NCI-H446 (cell line): Measurements from ENCODE around the gene GSDME.

Experiments
- DNase-seq, 2 experiments: peaks; one replicate each; lab custom pipeline; 2025; lab: John Stamatoyannopoulos, UW

The GSDME gene

GRCh38 chr7:24705461-24705954, 51.8 kb downstream of the GSDME start:
- DNase-seq = no peak

GRCh38 chr7:24704311-24704710, 53.0 kb downstream of the GSDME start:
- no peak for DNase-seq

GRCh38 chr7:24703296-24703695, 54.0 kb downstream of the GSDME start:
- peak in 1 of 2 experiments; percentile 60 for DNase-seq

- peak; percentile 46 to 81 for DNase-seq
These were observed 54.5 kb downstream of the GSDME start for GRCh38 chr7:24702755-24703154.

GRCh38 chr7:24701261-24702235, 55.7 kb downstream of the GSDME start:
- peak; percentile 12 to 60 for DNase-seq

- DNase-seq = peak in 1 of 2 experiments; percentile 32
These were observed 56.6 kb downstream of the GSDME start for GRCh38 chr7:24700521-24701260.

- DNase-seq = no peak
These were observed 58.6 kb downstream of the GSDME start for GRCh38 chr7:24698531-24699266.

GRCh38 chr7:24697416-24697815, 59.8 kb downstream of the GSDME start:
- DNase-seq = no peak

- no peak for DNase-seq
These were observed 64.7 kb downstream of the GSDME start for GRCh38 chr7:24692592-24692991.

GRCh38 chr7:24690251-24690650, 67.0 kb downstream of the GSDME start:
- DNase-seq = no peak

- no peak for DNase-seq
These were observed 71.6 kb downstream of the GSDME start for GRCh38 chr7:24685708-24686107.

- DNase-seq = no peak
These were observed 86.5 kb downstream of the GSDME start for GRCh38 chr7:24670782-24671181.

- DNase-seq = no peak
These were observed 87.2 kb downstream of the GSDME start for GRCh38 chr7:24669971-24670591.

- no peak for DNase-seq
These were observed 88.2 kb downstream of the GSDME start for GRCh38 chr7:24668927-24669635.

- peak; percentile 19 to 61 for DNase-seq
These were observed 91.5 kb downstream of the GSDME start for GRCh38 chr7:24665564-24666294.

- no peak for DNase-seq
These were observed 96.7 kb downstream of the GSDME start for GRCh38 chr7:24660546-24660945.

- no peak for DNase-seq
These were observed 97.8 kb downstream of the GSDME start for GRCh38 chr7:24659505-24659904.

GRCh38 chr7:24657980-24658379, 99.3 kb downstream of the GSDME start:
- DNase-seq = no peak

GRCh38 chr7:24656608-24657007, 100.7 kb downstream of the GSDME start:
- no peak for DNase-seq

- DNase-seq = no peak
These were observed 103.0 kb downstream of the GSDME start for GRCh38 chr7:24654305-24654704.
